ENCODE data around the gene STX12.
"Not testable (repeated sequence)": the region's sequence is repeated elsewhere in the genome, so short reads cannot be mapped to it uniquely, and the experiment has no call there.

STX12 gene

DNA sequence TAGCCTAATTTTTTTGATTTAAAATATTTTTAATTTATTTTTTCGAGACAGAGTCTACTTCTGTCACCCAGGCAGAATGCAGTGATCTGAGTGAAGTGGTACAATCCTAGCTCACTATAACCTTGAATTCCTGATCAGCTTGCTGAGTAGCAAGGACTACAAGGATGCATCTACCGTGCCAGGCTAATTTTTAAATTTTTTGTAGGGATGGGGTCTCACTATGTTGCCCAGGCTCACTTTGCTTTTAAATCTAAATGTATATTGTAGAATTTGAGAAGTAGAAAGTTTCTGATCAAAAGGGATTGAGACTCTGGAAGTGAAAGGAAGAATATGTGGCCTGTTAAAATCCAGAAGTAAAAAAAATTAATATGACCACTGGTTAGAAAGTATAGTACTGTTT, 1.6 kb downstream of the STX12 start:
- no peak for TF ChIP-seq CTCF (IDR thresholded peaks at IDR 0.05; ENCODE audit: insufficient read depth, missing control alignments)
- no peak for FAIRE-seq
- DNase-seq (ENCODE audit: insufficient read length, low spot score) = no peak

DNA sequence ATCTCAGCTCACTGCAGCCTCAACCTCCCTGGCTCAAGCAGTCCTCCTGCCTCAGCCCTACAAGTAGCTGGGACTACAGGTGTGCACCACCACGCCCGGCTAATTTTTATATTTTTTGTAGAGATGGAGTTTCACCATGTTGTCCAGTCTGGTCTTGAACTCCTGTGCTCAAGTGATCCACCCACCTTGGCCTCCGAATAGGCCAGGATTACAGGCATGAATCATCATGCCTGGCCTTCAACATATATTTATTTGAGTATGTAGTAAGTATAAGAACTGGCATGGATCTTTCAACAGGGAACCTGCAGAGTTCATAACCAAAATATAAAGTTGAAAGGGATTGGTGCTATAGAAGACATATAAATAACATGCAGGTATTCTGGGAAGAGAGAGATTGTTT, 2.3 kb downstream of the STX12 start:
- not testable (repeated sequence) for DNase-seq (ENCODE audit: insufficient read length, low spot score); FAIRE-seq

- FAIRE-seq; DNase-seq (ENCODE audit: insufficient read length, low spot score): not testable (repeated sequence)
Observed at GRCh38 chr1:27776276-27776675, 3.3 kb downstream of the STX12 start.

GRCh38 chr1:27778056-27778455, 5.0 kb downstream of the STX12 start:
- no peak for FAIRE-seq
- DNase-seq (ENCODE audit: insufficient read length, low spot score) = no peak
- no peak for TF ChIP-seq CTCF (IDR thresholded peaks at IDR 0.05; ENCODE audit: insufficient read depth, missing control alignments)

- no peak for TF ChIP-seq CTCF (IDR thresholded peaks at IDR 0.05; ENCODE audit: insufficient read depth, missing control alignments)
- DNase-seq (ENCODE audit: insufficient read length, low spot score) (no peak), FAIRE-seq (no peak)
Observed at GRCh38 chr1:27779122-27779521, 6.1 kb downstream of the STX12 start.

DNA sequence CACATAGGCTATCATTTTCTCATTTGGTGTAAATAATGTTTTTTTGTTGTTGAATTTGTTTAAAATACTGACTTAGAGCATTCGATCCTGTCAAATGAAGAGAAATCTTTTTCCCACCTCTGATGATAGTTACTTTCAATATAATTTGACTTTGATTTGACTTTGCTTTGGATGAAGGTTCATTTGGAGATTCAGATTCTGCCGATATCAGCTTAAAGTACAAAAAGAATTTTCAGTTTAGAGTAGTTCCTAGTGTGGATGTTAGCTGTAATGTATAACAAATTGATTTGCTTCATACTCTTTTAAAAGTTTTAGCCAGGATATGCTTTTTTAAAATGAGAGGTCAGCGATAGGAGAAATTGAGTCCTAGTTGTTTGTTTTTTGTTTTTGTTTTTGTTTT, 9.9 kb downstream of the STX12 start:
- no peak for TF ChIP-seq CTCF (IDR thresholded peaks at IDR 0.05; ENCODE audit: insufficient read depth, missing control alignments)
- DNase-seq (ENCODE audit: insufficient read length, low spot score) = no peak
- no peak for FAIRE-seq

DNA sequence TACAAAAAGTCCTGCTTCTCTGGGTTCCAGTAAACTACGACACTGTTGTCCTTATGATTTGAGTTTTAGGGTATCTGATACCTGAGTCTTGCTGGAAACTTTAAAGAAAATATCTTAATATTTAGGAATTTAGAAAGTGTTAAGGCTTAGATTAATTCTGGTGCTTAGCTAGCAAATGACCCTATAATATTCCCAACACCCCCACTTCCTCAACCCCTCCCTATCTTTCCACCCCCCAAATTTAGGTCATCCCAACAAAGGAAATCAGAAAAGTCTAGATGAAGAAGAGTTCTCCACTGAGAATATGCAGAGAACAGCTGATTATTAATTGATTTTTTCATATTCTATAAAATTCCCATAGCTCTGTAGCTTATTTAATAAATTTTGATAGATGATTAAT, 11.7 kb downstream of the STX12 start:
- no peak for DNase-seq (ENCODE audit: insufficient read length, low spot score)
- no peak for TF ChIP-seq CTCF (IDR thresholded peaks at IDR 0.05; ENCODE audit: insufficient read depth, missing control alignments)
- no peak for FAIRE-seq

- FAIRE-seq (no peak), DNase-seq (ENCODE audit: insufficient read length, low spot score) (no peak)
- no peak for TF ChIP-seq CTCF (IDR thresholded peaks at IDR 0.05; ENCODE audit: insufficient read depth, missing control alignments)
Observed at GRCh38 chr1:27785781-27786455, 12.9 kb downstream of the STX12 start.
